Measurements from ENCODE around the gene TPGS1. TPM values are rescaled to one million over a fixed set of nuclear protein-coding genes. Genes with fewer than 3 reads are reported as not detected.
A peak's percentile ranks its signal among the peaks of the same experiment; 100 is the strongest.

Gene TPGS1
- total RNA-seq, 1 experiment from 2014 or later: 10.5 TPM

- no peak for DNase-seq (ENCODE audit: extremely low read depth, low read depth)
These were observed 12.3 kb upstream of the TPGS1 start for GRCh38 chr19:495081-495401.

GRCh38 chr19:495402-496111 lies 11.7 kb upstream of the TPGS1 start:
- no peak for DNase-seq (ENCODE audit: extremely low read depth, low read depth)

- no peak for DNase-seq (ENCODE audit: extremely low read depth, low read depth)
These were observed 11.1 kb upstream of the TPGS1 start, which contains the start of gene MADCAM1 for GRCh38 chr19:496112-496665. TSS of gene MADCAM1 (plus strand) at chr19:496486. CDS start at chr19:496500, 14 bp downstream.

GRCh38 chr19:496986-497385 lies 10.3 kb upstream of the TPGS1 start:
- no peak for DNase-seq (ENCODE audit: extremely low read depth, low read depth)

- DNase-seq (ENCODE audit: extremely low read depth, low read depth): no peak
These were observed 9.8 kb upstream of the TPGS1 start for GRCh38 chr19:497491-497868.

- no peak for DNase-seq (ENCODE audit: extremely low read depth, low read depth)
These were observed 9.3 kb upstream of the TPGS1 start for GRCh38 chr19:497869-498510.

- no peak for DNase-seq (ENCODE audit: extremely low read depth, low read depth)
These were observed 8.8 kb upstream of the TPGS1 start for GRCh38 chr19:498511-498891.

- no peak for DNase-seq (ENCODE audit: extremely low read depth, low read depth)
These were observed 8.2 kb upstream of the TPGS1 start for GRCh38 chr19:498977-499623.

- DNase-seq (ENCODE audit: extremely low read depth, low read depth): no peak
These were observed 5.7 kb upstream of the TPGS1 start for GRCh38 chr19:501646-502045.

GRCh38 chr19:504616-505015 lies 2.7 kb upstream of the TPGS1 start:
- no peak for DNase-seq (ENCODE audit: extremely low read depth, low read depth)

GRCh38 chr19:506404-507285 lies 652 bp upstream of the TPGS1 start:
- DNase-seq (ENCODE audit: extremely low read depth, low read depth): peak; percentile 99

GRCh38 chr19:508204-509150 lies 1.2 kb downstream of the TPGS1 start:
- DNase-seq (ENCODE audit: extremely low read depth, low read depth): no peak

- peak; percentile 72 for DNase-seq (ENCODE audit: extremely low read depth, low read depth)
These were observed 3.4 kb downstream of the TPGS1 start for GRCh38 chr19:510606-511100.

- DNase-seq (ENCODE audit: extremely low read depth, low read depth): no peak
These were observed 4.0 kb downstream of the TPGS1 start for GRCh38 chr19:511101-511851.

GRCh38 chr19:512547-513365 lies 5.5 kb downstream of the TPGS1 start:
- DNase-seq (ENCODE audit: extremely low read depth, low read depth): no peak

- no peak for DNase-seq (ENCODE audit: extremely low read depth, low read depth)
These were observed 6.3 kb downstream of the TPGS1 start for GRCh38 chr19:513368-514165.

GRCh38 chr19:514166-514663 lies 6.9 kb downstream of the TPGS1 start:
- no peak for DNase-seq (ENCODE audit: extremely low read depth, low read depth)

Data from NCI-H460 (cell line).